Mesendoderm (in vitro differentiated cells): ENCODE results near the gene FSTL4.

ENCODE experiments used
- DNase-seq: peaks from one replicate; pipeline ENCODE4 v3.0.0; 2013
- H2AK5ac ChIP-seq: 2 replicates; pipeline ENCODE4 v1.6.1; 2013; ENCODE audit warnings: low read length, inconsistent platforms
- H2BK120ac ChIP-seq: 2 replicates; pipeline ENCODE4 v1.6.1; 2013; ENCODE audit warnings: low read depth, mild to moderate bottlenecking, low read length, moderate library complexity, mixed read lengths
- H2BK15ac ChIP-seq: replicated peaks from 2 replicates; pipeline ENCODE4 v1.6.1; 2013; ENCODE audit warnings: low read depth, mild to moderate bottlenecking, moderate library complexity
- H2BK5ac ChIP-seq: 2 replicates; pipeline ENCODE4 v1.6.1; 2013; ENCODE audit warnings: low read length, inconsistent platforms
- H3K18ac ChIP-seq: 2 replicates; pipeline ENCODE4 v1.6.1; 2013; ENCODE audit warnings: mild to moderate bottlenecking, low read length, mixed read lengths
- H3K23ac ChIP-seq: one replicate; pipeline ENCODE4 v1.6.1; 2013; ENCODE audit warnings: low read length
- H3K27ac ChIP-seq: 2 replicates; pipeline ENCODE4 v1.5.1; 2013; ENCODE audit warnings: low read depth, mild to moderate bottlenecking, inconsistent platforms, low read length, moderate library complexity
- H3K27me3 ChIP-seq: 2 replicates; pipeline ENCODE4 v1.6.1; 2013; ENCODE audit warnings: low read length, control low read depth, mild to moderate bottlenecking, inconsistent platforms; ENCODE audit not compliant: insufficient read depth, poor library complexity
- H3K36me3 ChIP-seq: 2 replicates; pipeline ENCODE4 v1.6.1; 2013; ENCODE audit warnings: low read length, inconsistent platforms; ENCODE audit not compliant: control insufficient read depth, insufficient read depth
- H3K4ac ChIP-seq: one replicate; pipeline ENCODE4 v1.6.1; 2013; ENCODE audit warnings: low read depth, mild to moderate bottlenecking, low read length, moderate library complexity
- H3K4me1 ChIP-seq: 2 replicates; pipeline ENCODE4 v1.6.1; 2013; ENCODE audit warnings: low read depth, low read length, inconsistent platforms; ENCODE audit not compliant: control insufficient read depth
- H3K4me2 ChIP-seq: 2 replicates; pipeline ENCODE4 v1.6.1; 2013; ENCODE audit warnings: low read length
- H3K4me3 ChIP-seq: 2 replicates; pipeline ENCODE4 v1.5.1; 2013; ENCODE audit warnings: mild to moderate bottlenecking, low read length
- H3K56ac ChIP-seq: one replicate; pipeline ENCODE4 v1.6.1; 2013; ENCODE audit warnings: low read length
- H3K79me1 ChIP-seq: 2 replicates; pipeline ENCODE4 v1.6.1; 2013; ENCODE audit warnings: low read length, inconsistent platforms
- H3K79me2 ChIP-seq: 2 replicates; pipeline ENCODE4 v1.6.1; 2013; ENCODE audit warnings: mild to moderate bottlenecking, low read length; ENCODE audit not compliant: control insufficient read depth, insufficient read depth
- H3K9ac ChIP-seq: 2 replicates; pipeline ENCODE4 v1.6.1; 2013; ENCODE audit warnings: low read length, inconsistent platforms
- H4K5ac ChIP-seq: one replicate; pipeline ENCODE4 v1.6.1; 2013; ENCODE audit warnings: low read length
- H4K8ac ChIP-seq: one replicate; pipeline ENCODE4 v1.6.1; 2013; ENCODE audit warnings: low read depth, mild to moderate bottlenecking, control low read depth, low read length, moderate library complexity
- WGBS: extraction: QIAGEN DNeasy Blood & Tissue Kit; methylation state at CpG from one replicate; pipeline ENCODE4 v1.1.7; 2013; ENCODE audit warnings: low lambda C conversion rate, missing lambda C conversion rate; ENCODE audit not compliant: insufficient coverage; ENCODE audit errors: extremely low coverage; 5-methylcytosine and 5-hydroxymethylcytosine counted together

The FSTL4 gene

GRCh38 chr5:133460172-133460758, 152.1 kb downstream of the FSTL4 start:
- no peak overlapping the region for H3K4me3 ChIP-seq
- no peak overlapping the region for H3K56ac ChIP-seq
- H3K18ac ChIP-seq, result no peak overlapping the region
- no peaks in the 10 kb centered on the region for H3K79me1 ChIP-seq
- no peaks in the 10 kb centered on the region for H3K79me2 ChIP-seq
- no peaks in the 10 kb centered on the region for H3K4me1 ChIP-seq
- no peak overlapping the region for H2BK5ac ChIP-seq
- H3K36me3 ChIP-seq, result no peaks in the 10 kb centered on the region
- H2AK5ac ChIP-seq, result no peak overlapping the region
- no peak overlapping the region for H2BK120ac ChIP-seq
- no peak overlapping the region for H3K23ac ChIP-seq
- no peaks in the 10 kb centered on the region for H3K27me3 ChIP-seq
- no peak overlapping the region for H3K27ac ChIP-seq
- H4K8ac ChIP-seq, result no peak overlapping the region
- no peak overlapping the region for H3K4me2 ChIP-seq
- H2BK15ac ChIP-seq, result no peak overlapping the region
- no peak overlapping the region for H3K4ac ChIP-seq
- WGBS, result no CpG with 5 or more reads among the region's 12 CpGs
- H3K9ac ChIP-seq, result no peak overlapping the region
- peak; percentile 57 for DNase-seq
- H4K5ac ChIP-seq, result no peak overlapping the region

GRCh38 chr5:133459474-133460160, 152.7 kb downstream of the FSTL4 start:
- no peak overlapping the region for H4K5ac ChIP-seq
- H2AK5ac ChIP-seq, result no peak overlapping the region
- no peaks in the 10 kb centered on the region for H3K27me3 ChIP-seq
- no peaks in the 10 kb centered on the region for H3K79me2 ChIP-seq
- H2BK5ac ChIP-seq, result no peak overlapping the region
- no peak overlapping the region for H3K23ac ChIP-seq
- H4K8ac ChIP-seq, result no peak overlapping the region
- no peak overlapping the region for H3K4me2 ChIP-seq
- H3K4me1 ChIP-seq, result no peaks in the 10 kb centered on the region
- H2BK120ac ChIP-seq, result no peak overlapping the region
- no peaks in the 10 kb centered on the region for H3K79me1 ChIP-seq
- WGBS, result no CpG with 5 or more reads among the region's 7 CpGs
- no peaks in the 10 kb centered on the region for H3K36me3 ChIP-seq
- H3K56ac ChIP-seq, result no peak overlapping the region
- no peak overlapping the region for H3K4me3 ChIP-seq
- no peak overlapping the region for H3K18ac ChIP-seq
- H3K27ac ChIP-seq, result no peak overlapping the region
- no peak overlapping the region for H2BK15ac ChIP-seq
- H3K4ac ChIP-seq, result no peak overlapping the region
- no peak for DNase-seq
- no peak overlapping the region for H3K9ac ChIP-seq

- Histone ChIP-seq H2BK15ac (no peak overlapping the region), H3K18ac (no peak overlapping the region), H3K27ac (no peak overlapping the region), H3K56ac (no peak overlapping the region), H3K79me1 (no peaks in the 10 kb centered on the region), H3K4me3 (no peak overlapping the region), H2BK5ac (no peak overlapping the region), H3K79me2 (no peaks in the 10 kb centered on the region), H3K9ac (no peak overlapping the region), H4K8ac (no peak overlapping the region), H3K4me2 (no peak overlapping the region), H2AK5ac (no peak overlapping the region), H3K4ac (no peak overlapping the region), H2BK120ac (no peak overlapping the region), H3K4me1 (no peaks in the 10 kb centered on the region), H4K5ac (no peak overlapping the region), H3K27me3 (no peaks in the 10 kb centered on the region), H3K23ac (no peak overlapping the region), H3K36me3 (no peaks in the 10 kb centered on the region)
- no peak for DNase-seq
- WGBS, result no CpG with 5 or more reads among the region's 2 CpGs
These were observed 153.9 kb downstream of the FSTL4 start for GRCh38 chr5:133458435-133458834.

- Histone ChIP-seq H3K27ac (no peak overlapping the region), H3K79me1 (no peaks in the 10 kb centered on the region), H3K27me3 (no peaks in the 10 kb centered on the region), H3K23ac (no peak overlapping the region), H2BK15ac (no peak overlapping the region), H3K36me3 (no peaks in the 10 kb centered on the region), H2AK5ac (no peak overlapping the region), H3K18ac (no peak overlapping the region), H3K56ac (no peak overlapping the region), H3K4me2 (no peak overlapping the region), H3K4me1 (no peaks in the 10 kb centered on the region), H3K4me3 (no peak overlapping the region), H3K79me2 (no peaks in the 10 kb centered on the region), H4K8ac (no peak overlapping the region), H3K9ac (no peak overlapping the region), H4K5ac (no peak overlapping the region), H2BK5ac (no peak overlapping the region), H3K4ac (no peak overlapping the region), H2BK120ac (no peak overlapping the region)
- WGBS, result no CpG with 5 or more reads among the region's 12 CpGs
- peak; percentile 13 for DNase-seq
These were observed 154.6 kb downstream of the FSTL4 start for GRCh38 chr5:133457439-133458355.

- no peaks in the 10 kb centered on the region for H3K79me2 ChIP-seq
- H3K4me1 ChIP-seq, result no peaks in the 10 kb centered on the region
- H3K36me3 ChIP-seq, result no peaks in the 10 kb centered on the region
- no peak overlapping the region for H3K9ac ChIP-seq
- H2AK5ac ChIP-seq, result no peak overlapping the region
- no peak overlapping the region for H4K5ac ChIP-seq
- DNase-seq, result no peak
- H3K56ac ChIP-seq, result no peak overlapping the region
- H3K79me1 ChIP-seq, result no peaks in the 10 kb centered on the region
- H3K4me2 ChIP-seq, result no peak overlapping the region
- no peak overlapping the region for H2BK5ac ChIP-seq
- no peak overlapping the region for H2BK15ac ChIP-seq
- H3K27ac ChIP-seq, result no peak overlapping the region
- H2BK120ac ChIP-seq, result no peak overlapping the region
- no peak overlapping the region for H3K23ac ChIP-seq
- H3K4me3 ChIP-seq, result no peak overlapping the region
- no peaks in the 10 kb centered on the region for H3K27me3 ChIP-seq
- WGBS, result no CpG with 5 or more reads among the region's 4 CpGs
- H3K18ac ChIP-seq, result no peak overlapping the region
- no peak overlapping the region for H3K4ac ChIP-seq
- H4K8ac ChIP-seq, result no peak overlapping the region
These were observed 155.4 kb downstream of the FSTL4 start for GRCh38 chr5:133456933-133457402.
